A204.1 (cell line): Measurements from ENCODE around the gene ZNF701.
"Not testable (repeated sequence)": the region's sequence is repeated elsewhere in the genome, so short reads cannot be mapped to it uniquely, and the experiment has no call there.

Experiments used
- FAIRE-seq: peaks from 2 replicates; lab custom pipeline; 2012; peaks lifted over from hg19 to GRCh38; lab: Jason Lieb, UNC

The ZNF701 gene

DNA sequence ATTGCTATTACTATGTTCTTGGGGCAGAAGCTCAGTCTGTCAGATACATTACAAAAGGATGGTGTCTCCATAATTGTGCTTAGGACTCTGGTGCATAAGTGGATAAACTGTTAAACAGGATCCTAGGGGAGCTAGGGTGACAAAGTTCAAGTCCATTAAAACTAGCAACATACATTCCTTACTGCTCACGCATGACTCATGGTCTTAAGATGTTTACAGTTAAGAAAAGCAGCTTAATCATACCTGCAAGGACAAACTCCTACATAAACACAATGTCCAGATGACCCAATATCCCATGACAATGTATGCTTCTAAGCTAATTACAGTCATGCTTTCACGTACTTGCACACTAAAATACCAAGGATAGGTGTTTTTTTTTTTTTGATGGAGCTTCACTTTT, 3.5 kb upstream of the ZNF701 start:
- no peak for FAIRE-seq

DNA sequence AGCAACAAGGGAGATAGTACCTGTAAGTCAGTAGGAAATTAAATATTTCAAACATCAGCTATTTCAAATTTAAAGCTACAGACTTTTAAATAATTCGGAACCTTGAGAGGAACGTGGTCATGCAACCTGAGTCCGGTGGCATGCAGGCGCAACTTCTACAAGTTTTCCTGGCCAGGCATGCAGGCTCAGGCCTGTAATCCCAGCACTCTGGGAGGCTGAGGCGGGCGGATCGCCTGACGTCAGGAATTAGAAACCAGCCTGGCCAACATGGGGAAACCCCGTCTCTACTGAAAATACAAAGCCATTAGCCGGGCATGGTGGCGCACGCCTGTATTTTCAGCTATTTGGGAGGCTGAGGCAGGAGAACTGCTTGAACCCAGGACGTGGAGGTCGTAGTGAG, 2.2 kb upstream of the ZNF701 start:
- no peak for FAIRE-seq

DNA sequence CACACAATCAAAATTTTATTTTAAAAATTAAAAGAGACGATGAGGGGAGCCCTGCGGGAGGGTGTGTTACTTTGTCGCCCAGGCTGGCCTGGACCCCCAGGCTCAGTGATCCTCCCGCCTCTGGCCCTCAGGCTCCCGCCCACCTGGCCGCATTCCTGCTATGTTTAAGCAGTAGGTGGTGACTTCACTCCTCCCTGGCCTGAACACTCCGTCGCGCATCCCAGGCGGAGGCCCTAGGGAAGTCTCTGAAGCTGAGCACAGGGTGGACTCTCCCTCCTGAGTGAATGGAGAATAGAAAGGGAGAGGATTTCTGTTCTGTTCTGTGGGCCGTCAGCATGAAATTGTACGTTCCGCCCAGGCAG, 468 bp upstream of the ZNF701 start:
- not testable (repeated sequence) for FAIRE-seq

GRCh38 chr19:52584736-52585440, 14.8 kb downstream of the ZNF701 start:
- no peak for FAIRE-seq

- no peak for FAIRE-seq
These were observed 15.5 kb downstream of the ZNF701 start for GRCh38 chr19:52585604-52586003.

- no peak for FAIRE-seq
These were observed 20.6 kb downstream of the ZNF701 start for GRCh38 chr19:52590728-52591127.

- no peak for FAIRE-seq
These were observed 22.2 kb downstream of the ZNF701 start for GRCh38 chr19:52592301-52592700.

DNA sequence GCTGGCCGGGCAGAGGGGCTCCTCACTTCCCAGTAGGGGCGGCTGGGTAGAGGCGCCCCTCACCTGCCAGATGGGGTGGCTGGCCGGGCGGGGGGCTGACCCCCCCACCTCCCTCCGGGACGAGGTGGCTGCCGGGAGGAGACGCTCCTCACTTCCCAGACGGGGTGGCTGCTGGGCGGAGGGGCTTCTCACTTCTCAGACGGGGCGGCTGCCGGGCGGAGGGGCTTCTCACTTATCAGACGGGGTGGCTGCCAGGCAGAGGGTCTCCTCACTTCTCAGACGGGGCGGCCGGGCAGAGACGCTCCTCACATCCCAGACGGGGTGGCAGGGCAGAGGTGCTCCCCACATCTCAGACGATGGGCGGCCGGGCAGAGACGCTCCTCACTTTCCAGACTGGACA, 23.4 kb downstream of the ZNF701 start:
- FAIRE-seq = not testable (repeated sequence)

DNA sequence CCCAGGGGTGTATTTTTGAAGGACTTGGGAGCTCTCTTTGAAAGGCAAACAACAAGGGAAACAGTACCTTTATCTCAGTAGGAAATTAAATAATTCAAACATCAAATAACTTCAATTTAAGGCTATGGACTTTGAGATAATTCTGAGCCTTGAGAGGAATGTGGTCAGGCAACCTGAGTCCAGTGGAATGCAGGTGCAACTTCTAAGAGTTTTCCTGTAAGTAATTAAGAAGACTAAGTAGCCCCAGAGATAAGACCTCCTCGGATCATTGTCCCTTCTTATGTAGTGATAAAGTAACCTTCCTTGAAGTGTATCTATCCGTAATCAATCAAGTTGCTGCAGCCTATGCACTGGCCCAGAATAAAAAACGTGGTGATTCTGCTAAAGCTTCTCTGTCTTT, 29.2 kb downstream of the ZNF701 start:
- FAIRE-seq = no peak

- FAIRE-seq = no peak
These were observed 30.5 kb downstream of the ZNF701 start for GRCh38 chr19:52600639-52601024.

GRCh38 chr19:52601025-52601973, 31.2 kb downstream of the ZNF701 start:
- FAIRE-seq = no peak

DNA sequence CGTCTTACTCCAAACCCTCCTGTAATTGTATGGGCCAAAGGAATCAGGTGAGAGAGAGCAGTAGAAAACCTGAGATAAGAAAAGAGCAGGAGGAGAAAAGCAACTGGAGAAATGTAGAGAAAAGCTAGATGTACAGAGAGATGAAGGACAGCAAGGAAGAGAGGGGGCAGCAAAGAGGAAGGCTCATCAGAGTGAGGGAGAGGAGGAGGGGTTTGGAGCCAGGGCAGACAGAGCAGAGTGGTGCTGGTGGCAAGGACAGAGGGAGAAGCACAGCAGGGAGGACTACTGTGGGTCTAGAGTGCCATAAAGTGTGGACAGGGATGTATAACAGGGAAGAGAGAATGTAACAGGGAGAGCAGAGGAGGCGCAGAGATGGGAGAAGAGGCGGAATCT, 31.9 kb downstream of the ZNF701 start:
- FAIRE-seq = not testable (repeated sequence)

- FAIRE-seq = no peak
These were observed 32.9 kb downstream of the ZNF701 start for GRCh38 chr19:52602941-52603340.

- FAIRE-seq = no peak
These were observed 33.6 kb downstream of the ZNF701 start for GRCh38 chr19:52603558-52604207.

GRCh38 chr19:52613299-52613906, 43.3 kb downstream of the ZNF701 start:
- FAIRE-seq = no peak

DNA sequence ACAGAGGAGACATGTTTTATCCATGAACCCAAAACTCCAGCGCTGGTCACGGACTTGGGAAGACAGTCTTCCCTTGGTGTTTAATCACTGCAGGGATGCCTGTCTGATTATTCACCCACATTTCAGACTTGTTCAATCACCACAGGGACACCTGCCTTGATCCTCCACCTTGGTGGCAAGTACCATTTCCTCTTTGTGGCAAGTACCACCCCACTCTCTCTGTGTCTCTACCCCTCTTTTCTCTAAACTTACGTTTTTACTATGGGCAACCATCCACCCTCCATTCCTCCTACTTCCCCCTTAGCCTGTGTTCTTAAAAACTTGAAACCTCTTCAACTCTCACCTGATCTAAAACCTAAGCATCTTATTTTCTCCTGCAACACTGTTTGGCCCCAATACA, 51.3 kb downstream of the ZNF701 start:
- FAIRE-seq = no peak

DNA sequence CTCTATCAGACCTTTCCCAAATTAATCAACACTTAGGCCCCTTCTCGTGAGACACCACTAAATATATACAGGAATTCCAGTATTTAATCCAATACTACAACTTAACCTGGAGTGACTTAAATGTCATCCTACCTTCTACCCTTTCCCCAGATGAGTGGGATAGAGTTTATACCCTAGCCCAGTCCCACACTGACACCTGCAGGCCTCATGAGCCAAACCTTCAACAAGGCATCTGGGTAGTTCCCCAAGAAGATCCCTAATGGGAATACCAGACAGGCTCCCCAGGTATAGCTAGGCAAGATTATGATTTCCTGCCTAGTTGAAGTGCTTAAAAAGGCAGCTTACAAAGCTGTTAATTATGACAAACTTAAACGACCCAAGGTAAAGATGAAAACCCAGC, 52.2 kb downstream of the ZNF701 start:
- FAIRE-seq = no peak

DNA sequence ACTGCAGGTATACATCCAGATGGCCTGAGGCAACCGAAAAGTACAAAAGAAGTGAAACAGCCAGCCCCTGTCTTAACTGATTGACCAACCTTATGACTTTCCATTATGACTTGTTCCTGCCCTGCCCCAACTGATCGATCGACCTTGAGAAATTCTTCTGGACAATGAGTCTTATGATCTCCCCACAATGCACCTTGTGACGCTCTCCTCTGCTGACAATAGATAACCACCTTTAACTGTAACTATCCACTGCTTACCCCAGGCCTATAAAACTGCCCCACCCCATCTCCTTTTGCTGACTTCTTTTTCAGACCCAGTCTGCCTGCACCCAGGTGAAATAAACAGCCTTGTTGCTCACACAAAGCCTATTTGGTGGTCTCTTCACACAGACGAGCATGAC, 56.8 kb downstream of the ZNF701 start:
- FAIRE-seq = no peak

- FAIRE-seq = not testable (repeated sequence)
These were observed 57.4 kb downstream of the ZNF701 start for GRCh38 chr19:52627441-52627840.

GRCh38 chr19:52635786-52636570, 65.9 kb downstream of the ZNF701 start:
- no peak for FAIRE-seq
